ENCODE measurements around the gene HAPLN2.
"Not testable (repeated sequence)": the region's sequence is repeated elsewhere in the genome, so short reads cannot be mapped to it uniquely, and the experiment has no call there.

HAPLN2 gene

GRCh38 chr1:156624814-156625435 lies 5.7 kb downstream of the HAPLN2 start:
- Histone ChIP-seq H3K36me3 (no peaks in the 10 kb centered on the region), H3K4me1 (ENCODE audit: control insufficient read depth in 1 of 2, insufficient read depth in 1 of 2, low read depth in 1 of 2, low read length in 1 of 2) (peaks cover 0 to 14% of the 10 kb centered on the region in 2 experiments), H3K9me3 (no peaks in the 10 kb centered on the region), H3K4me3 (ENCODE audit: low read depth in 1 of 2, low read length in 1 of 2) (no peak overlapping the region), H3K27me3 (peaks cover 100% of the 10 kb centered on the region), H3K27ac (no peak overlapping the region)
- TF ChIP-seq CTCF (IDR thresholded peaks at IDR 0.05), result no peak

- no peaks in the 10 kb centered on the region for H3K9me3 ChIP-seq
- no peak overlapping the region for H3K4me3 ChIP-seq (ENCODE audit: low read depth in 1 of 2, low read length in 1 of 2)
- H3K27ac ChIP-seq, result no peak overlapping the region
- H3K36me3 ChIP-seq, result no peaks in the 10 kb centered on the region
- H3K4me1 ChIP-seq (ENCODE audit: control insufficient read depth in 1 of 2, insufficient read depth in 1 of 2, low read depth in 1 of 2, low read length in 1 of 2), result peaks cover 0 to 14% of the 10 kb centered on the region in 2 experiments
- TF ChIP-seq CTCF (IDR thresholded peaks at IDR 0.05), result peak; percentile 54
- peaks cover 100% of the 10 kb centered on the region for H3K27me3 ChIP-seq
These were observed 6.3 kb downstream of the HAPLN2 start for GRCh38 chr1:156625436-156626078.

- H3K9me3 ChIP-seq, result no peaks in the 10 kb centered on the region
- no peak overlapping the region for H3K27ac ChIP-seq
- H3K4me1 ChIP-seq (ENCODE audit: control insufficient read depth in 1 of 2, insufficient read depth in 1 of 2, low read depth in 1 of 2, low read length in 1 of 2), result peaks cover 0 to 14% of the 10 kb centered on the region in 2 experiments
- H3K4me3 ChIP-seq (ENCODE audit: low read depth in 1 of 2, low read length in 1 of 2), result no peak overlapping the region
- no peaks in the 10 kb centered on the region for H3K36me3 ChIP-seq
- peaks cover 100% of the 10 kb centered on the region for H3K27me3 ChIP-seq
- TF ChIP-seq CTCF (IDR thresholded peaks at IDR 0.05), result no peak
These were observed 6.8 kb downstream of the HAPLN2 start for GRCh38 chr1:156626079-156626438.

- peaks cover 0 to 14% of the 10 kb centered on the region in 2 experiments for H3K4me1 ChIP-seq (ENCODE audit: control insufficient read depth in 1 of 2, insufficient read depth in 1 of 2, low read depth in 1 of 2, low read length in 1 of 2)
- TF ChIP-seq CTCF (IDR thresholded peaks at IDR 0.05), result no peak
- H3K9me3 ChIP-seq, result no peaks in the 10 kb centered on the region
- no peak overlapping the region for H3K4me3 ChIP-seq (ENCODE audit: low read depth in 1 of 2, low read length in 1 of 2)
- no peak overlapping the region for H3K27ac ChIP-seq
- H3K36me3 ChIP-seq, result no peaks in the 10 kb centered on the region
- H3K27me3 ChIP-seq, result peaks cover 100% of the 10 kb centered on the region
These were observed 8.2 kb downstream of the HAPLN2 start for GRCh38 chr1:156627313-156627880.

GRCh38 chr1:156629823-156630449 lies 10.7 kb downstream of the HAPLN2 start:
- no peaks in the 10 kb centered on the region for H3K36me3 ChIP-seq
- H3K27ac ChIP-seq, result no peak overlapping the region
- H3K9me3 ChIP-seq, result no peaks in the 10 kb centered on the region
- peaks cover 0 to 8% of the 10 kb centered on the region in 2 experiments for H3K4me1 ChIP-seq (ENCODE audit: control insufficient read depth in 1 of 2, insufficient read depth in 1 of 2, low read depth in 1 of 2, low read length in 1 of 2)
- no peak for TF ChIP-seq CTCF (IDR thresholded peaks at IDR 0.05)
- no peak overlapping the region for H3K4me3 ChIP-seq (ENCODE audit: low read depth in 1 of 2, low read length in 1 of 2)
- H3K27me3 ChIP-seq, result peaks cover 100% of the 10 kb centered on the region

GRCh38 chr1:156631152-156631551 lies 11.9 kb downstream of the HAPLN2 start:
- not testable (repeated sequence) for H3K4me3 ChIP-seq (ENCODE audit: low read depth in 1 of 2, low read length in 1 of 2); H3K36me3 ChIP-seq; H3K9me3 ChIP-seq; H3K4me1 ChIP-seq (ENCODE audit: control insufficient read depth in 1 of 2, insufficient read depth in 1 of 2, low read depth in 1 of 2, low read length in 1 of 2); H3K27ac ChIP-seq
- peaks cover 100% of the 10 kb centered on the region for H3K27me3 ChIP-seq
